ENCODE data around the gene AMOT. TPM values are rescaled to one million over a fixed set of nuclear protein-coding genes. Genes with fewer than 3 reads are reported as not detected.

AMOT gene
- total RNA-seq, 4 donors from 2014 or later = 2.5 to 9.3 (median 7.1) TPM

GRCh38 chrX:112832481-112833095, 8.0 kb downstream of the AMOT start:
- Histone ChIP-seq H3K9me3 (no peaks in the 10 kb centered on the region), H3K36me3 (no peaks in the 10 kb centered on the region), H3K27ac (no peak overlapping the region), H3K4me1 (peaks cover 0 to 14% (median 0%) of the 10 kb centered on the region in 3 donors), H3K4me3 (no peak overlapping the region), H3K27me3 (no peaks in the 10 kb centered on the region)
- intact Hi-C loops (cut with DNase I) = no loop called here
- WGBS, 2 donors = 52 to 60% methylated on average over 2 to 3 of the region's 3 CpGs
- no peak for TF ChIP-seq CTCF (IDR thresholded peaks at IDR 0.05)
- TF ChIP-seq POLR2A (IDR thresholded peaks at IDR 0.05) = no peak
- no peak for DNase-seq

- intact Hi-C loops (cut with DNase I) = no loop called here
- H3K36me3 ChIP-seq = no peaks in the 10 kb centered on the region
- WGBS, 2 donors = 46 to 50% methylated on average over 3 of the region's 3 CpGs
- DNase-seq = no peak
- no peaks in the 10 kb centered on the region for H3K27me3 ChIP-seq
- no peak overlapping the region for H3K4me3 ChIP-seq
- H3K9me3 ChIP-seq = no peaks in the 10 kb centered on the region
- TF ChIP-seq POLR2A (IDR thresholded peaks at IDR 0.05) = no peak
- no peak for TF ChIP-seq CTCF (IDR thresholded peaks at IDR 0.05)
- H3K4me1 ChIP-seq = peaks cover 0 to 14% (median 0%) of the 10 kb centered on the region in 3 donors
- H3K27ac ChIP-seq = no peak overlapping the region
Measured at GRCh38 chrX:112830540-112830939, 10.1 kb downstream of the AMOT start.

- 92 to 100% methylated on average over 1 of the region's 1 CpG for WGBS, 2 donors
Measured at GRCh38 chrX:112827292-112827903, 13.2 kb downstream of the AMOT start.

GRCh38 chrX:112826023-112826422, 14.6 kb downstream of the AMOT start:
- Histone ChIP-seq H3K4me1 (peaks cover 0 to 2% (median 0%) of the 10 kb centered on the region in 3 donors), H3K27me3 (no peaks in the 10 kb centered on the region), H3K27ac (no peak overlapping the region), H3K4me3 (no peak overlapping the region), H3K9me3 (no peaks in the 10 kb centered on the region), H3K36me3 (no peaks in the 10 kb centered on the region)
- intact Hi-C loops (cut with DNase I) = no loop called here
- TF ChIP-seq CTCF (IDR thresholded peaks at IDR 0.05) = no peak
- TF ChIP-seq POLR2A (IDR thresholded peaks at IDR 0.05) = no peak
- DNase-seq = no peak

More at GRCh38 chrX:112827292-112827903, 13.2 kb downstream of the AMOT start:
- intact Hi-C loops (cut with DNase I) = no loop called here
- H3K4me3 ChIP-seq = no peak overlapping the region
- no peaks in the 10 kb centered on the region for H3K9me3 ChIP-seq
- H3K27me3 ChIP-seq = no peaks in the 10 kb centered on the region
- TF ChIP-seq POLR2A (IDR thresholded peaks at IDR 0.05) = no peak
- no peak for TF ChIP-seq CTCF (IDR thresholded peaks at IDR 0.05)
- peaks cover 0 to 4% (median 0%) of the 10 kb centered on the region in 3 donors for H3K4me1 ChIP-seq
- no peaks in the 10 kb centered on the region for H3K36me3 ChIP-seq
- H3K27ac ChIP-seq = no peak overlapping the region
- no peak for DNase-seq

- H3K27ac ChIP-seq = no peak overlapping the region
- H3K27me3 ChIP-seq = no peaks in the 10 kb centered on the region
- intact Hi-C loops (cut with DNase I) = no loop called here
- no peaks in the 10 kb centered on the region for H3K9me3 ChIP-seq
- H3K4me3 ChIP-seq = no peak overlapping the region
- H3K36me3 ChIP-seq = no peaks in the 10 kb centered on the region
- H3K4me1 ChIP-seq = peaks cover 0 to 34% (median 0%) of the 10 kb centered on the region in 3 donors
- DNase-seq = no peak
- 44 to 100% methylated on average over 1 to 3 of the region's 7 CpGs for WGBS, 2 donors
- TF ChIP-seq CTCF (IDR thresholded peaks at IDR 0.05) (no peak), POLR2A (IDR thresholded peaks at IDR 0.05) (no peak)
Measured at GRCh38 chrX:112822892-112823291, 17.7 kb downstream of the AMOT start.
